Amniotic epithelial cell (primary cell): ENCODE data around the gene PIM1.

ENCODE experiments used
- DNase-seq: peaks from one replicate; pipeline ENCODE4 v3.0.0-alpha.2; 2010; ENCODE audit warnings: low read depth

PIM1 gene

GRCh38 chr6:37222992-37223391, 53.0 kb downstream of the PIM1 start:
- no peak for DNase-seq
